GM10266 (cell line): ENCODE results near the gene RNASE4.
A peak's percentile ranks its signal among the peaks of the same experiment; 100 is the strongest.
"Not testable (repeated sequence)": the region's sequence is repeated elsewhere in the genome, so short reads cannot be mapped to it uniquely, and the experiment has no call there.

ENCODE experiments used
- DNase-seq: peaks from one replicate; pipeline ENCODE4 v3.0.0; 2012; ENCODE audit errors: extremely low spot score
- TF ChIP-seq, protein P1 (sequence below): IDR thresholded peaks from 2 replicates; pipeline ENCODE4 v1.5.1; 2012; ENCODE audit warnings: mild to moderate bottlenecking, low read depth; ENCODE audit not compliant: control insufficient read depth, insufficient read depth; ENCODE audit errors: missing control alignments

RNASE4 gene

GRCh38 chr14:20662968-20663732 lies 21.2 kb upstream of the RNASE4 start:
- TF ChIP-seq, protein P1, sequence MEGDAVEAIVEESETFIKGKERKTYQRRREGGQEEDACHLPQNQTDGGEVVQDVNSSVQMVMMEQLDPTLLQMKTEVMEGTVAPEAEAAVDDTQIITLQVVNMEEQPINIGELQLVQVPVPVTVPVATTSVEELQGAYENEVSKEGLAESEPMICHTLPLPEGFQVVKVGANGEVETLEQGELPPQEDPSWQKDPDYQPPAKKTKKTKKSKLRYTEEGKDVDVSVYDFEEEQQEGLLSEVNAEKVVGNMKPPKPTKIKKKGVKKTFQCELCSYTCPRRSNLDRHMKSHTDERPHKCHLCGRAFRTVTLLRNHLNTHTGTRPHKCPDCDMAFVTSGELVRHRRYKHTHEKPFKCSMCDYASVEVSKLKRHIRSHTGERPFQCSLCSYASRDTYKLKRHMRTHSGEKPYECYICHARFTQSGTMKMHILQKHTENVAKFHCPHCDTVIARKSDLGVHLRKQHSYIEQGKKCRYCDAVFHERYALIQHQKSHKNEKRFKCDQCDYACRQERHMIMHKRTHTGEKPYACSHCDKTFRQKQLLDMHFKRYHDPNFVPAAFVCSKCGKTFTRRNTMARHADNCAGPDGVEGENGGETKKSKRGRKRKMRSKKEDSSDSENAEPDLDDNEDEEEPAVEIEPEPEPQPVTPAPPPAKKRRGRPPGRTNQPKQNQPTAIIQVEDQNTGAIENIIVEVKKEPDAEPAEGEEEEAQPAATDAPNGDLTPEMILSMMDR, result peak; percentile 75
- DNase-seq, result no peak

DNA sequence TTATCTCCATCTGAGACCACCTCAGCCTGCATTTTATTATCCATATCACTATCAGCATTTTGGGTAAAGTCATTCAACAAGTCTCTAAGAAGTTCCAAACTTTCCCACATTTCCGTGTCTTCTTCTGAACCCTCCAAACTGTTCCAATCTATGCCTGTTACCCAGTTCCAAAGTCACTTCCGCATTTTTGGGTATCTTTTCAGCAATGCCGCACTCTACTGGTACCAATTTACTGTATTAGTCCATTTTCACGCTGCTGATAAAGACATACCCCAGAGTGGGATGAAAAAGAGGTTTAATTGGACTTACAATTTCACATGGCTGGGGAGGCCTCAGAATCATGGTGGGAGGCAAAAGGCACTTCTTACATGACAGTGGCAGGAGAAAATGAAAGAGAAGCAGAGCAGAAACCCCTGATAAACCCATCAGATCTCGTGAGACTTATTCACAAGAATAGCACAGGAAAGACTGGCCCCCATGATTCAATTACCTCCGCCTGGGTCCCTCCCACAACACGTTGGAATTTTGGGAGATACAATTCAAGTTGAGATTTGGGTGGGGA lies 17.9 kb upstream of the RNASE4 start:
- DNase-seq, result not testable (repeated sequence)

DNA sequence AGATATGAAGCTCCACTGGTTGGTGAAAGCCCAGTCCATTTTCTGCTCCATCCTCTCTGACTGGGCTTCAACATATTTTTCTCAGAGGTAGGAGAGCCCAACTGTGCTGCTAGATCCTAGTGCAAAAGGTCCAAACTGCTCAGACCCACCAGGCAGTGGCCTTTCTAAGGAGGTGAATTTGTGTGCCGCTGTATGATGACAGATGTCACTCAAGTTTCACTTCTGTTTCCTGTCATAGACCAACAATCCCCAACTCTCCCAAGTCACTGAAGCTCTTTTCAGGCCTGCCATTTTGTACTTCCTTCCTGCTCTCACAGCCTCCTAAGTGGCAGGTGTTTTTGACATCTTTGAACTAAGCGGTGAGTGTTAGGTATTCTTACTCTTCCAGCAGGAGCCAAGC lies 16.4 kb upstream of the RNASE4 start:
- TF ChIP-seq, protein P1, result no peak
- DNase-seq, result peak; percentile 59

GRCh38 chr14:20668969-20669368 lies 15.4 kb upstream of the RNASE4 start:
- no peak for DNase-seq
- TF ChIP-seq, protein P1, result no peak

GRCh38 chr14:20671597-20672283 lies 12.6 kb upstream of the RNASE4 start:
- no peak for DNase-seq
- TF ChIP-seq, protein P1, result no peak

DNA sequence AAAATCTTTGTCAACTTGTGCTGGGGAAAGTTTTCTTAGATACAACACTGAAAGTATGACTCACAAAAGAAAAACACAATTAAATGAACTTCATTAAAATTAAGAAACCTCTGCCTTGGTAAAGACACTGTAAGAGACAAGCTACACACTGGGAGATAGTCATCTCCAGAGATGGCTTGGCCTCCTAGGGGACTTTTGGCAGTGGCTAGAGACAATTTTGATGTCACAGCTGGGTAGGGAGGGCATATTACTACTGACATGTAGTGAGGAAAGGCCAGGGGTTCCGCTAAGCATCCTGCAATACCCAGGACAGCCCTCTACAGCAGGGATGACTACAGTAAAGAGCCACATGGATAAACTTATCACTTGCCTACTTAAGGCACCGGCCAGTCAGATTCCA lies 8.7 kb upstream of the RNASE4 start:
- no peak for DNase-seq

DNA sequence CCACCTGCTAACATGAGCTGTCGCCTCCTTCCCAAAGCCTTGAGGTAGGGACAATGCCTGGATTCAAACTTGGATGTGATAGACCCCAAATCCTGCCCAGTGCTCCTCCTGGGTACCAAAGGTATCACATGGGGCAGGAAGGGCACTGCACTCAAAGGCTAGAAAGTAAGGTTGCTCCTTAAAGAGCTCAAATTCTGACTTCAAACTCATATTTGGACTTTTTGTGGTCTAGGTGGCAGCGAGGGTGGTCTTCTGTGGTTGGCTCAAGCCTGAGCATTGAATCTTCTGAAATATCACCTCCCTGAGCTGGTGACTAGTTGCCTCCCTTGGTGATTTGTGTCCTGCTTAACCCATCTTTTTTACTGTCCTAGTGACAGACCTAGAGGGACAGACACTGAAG lies 8.3 kb upstream of the RNASE4 start:
- no peak for DNase-seq
- TF ChIP-seq, protein P1, result no peak

More for the DNA sequence above, 8.7 kb upstream of the RNASE4 start:
- TF ChIP-seq, protein P1, result no peak
